Neural cell (in vitro differentiated cells): ENCODE results near the gene PLXNA2. TPM values are rescaled to one million over a fixed set of nuclear protein-coding genes. Genes with fewer than 3 reads are reported as not detected.

Experiments
- H2AFZ ChIP-seq: fragments of 200-600, 300-800 bp; sonication (generic), shearing (Covaris generic); 2 replicates; pipeline ENCODE4 v1.6.0; 2014; ENCODE audit warnings: low read depth, mild to moderate bottlenecking, antibody characterized with exemption, low read length, moderate library complexity
- H3F3A ChIP-seq: fragments of 200-600 bp; shearing (Covaris generic); 2 replicates; pipeline ENCODE4 v1.6.1; 2016; ENCODE audit warnings: mild to moderate bottlenecking, moderate library complexity, mixed read lengths, antibody characterized with exemption, low read length; ENCODE audit not compliant: insufficient read depth, poor library complexity, severe bottlenecking
- H3K27ac ChIP-seq: fragments of 200-600, 300-800 bp; sonication (generic), shearing (Covaris generic); 2 replicates; pipeline ENCODE4 v1.5.1; 2014; ENCODE audit warnings: mild to moderate bottlenecking, low read length, moderate library complexity
- H3K27me3 ChIP-seq: fragments of 300-800, 200-600 bp; sonication (generic), shearing (Covaris generic); 2 replicates; pipeline ENCODE4 v1.6.0; 2014; ENCODE audit warnings: mild to moderate bottlenecking, low read depth, low read length, moderate library complexity; ENCODE audit not compliant: insufficient read depth
- H3K36me3 ChIP-seq: fragments of 300-800, 200-600 bp; sonication (generic), shearing (Covaris generic); 2 replicates; pipeline ENCODE4 v1.5.1; 2014; ENCODE audit warnings: mild to moderate bottlenecking, antibody characterized with exemption, low read length, moderate library complexity; ENCODE audit not compliant: insufficient read depth
- H3K4me2 ChIP-seq: fragments of 300-800, 200-600 bp; sonication (generic), shearing (Covaris generic); 2 replicates; pipeline ENCODE4 v1.6.0; 2014; ENCODE audit warnings: mild to moderate bottlenecking, low read length
- H3K4me3 ChIP-seq: fragments of 300-800, 200-600 bp; sonication (generic), shearing (Covaris generic); 2 replicates; pipeline ENCODE4 v1.5.1; 2014; ENCODE audit warnings: mild to moderate bottlenecking, low read length, moderate library complexity
- H3K79me2 ChIP-seq: fragments of 200-600 bp; shearing (Covaris generic); replicated peaks from 2 replicates; pipeline ENCODE4 v1.6.0; 2014; ENCODE audit warnings: mild to moderate bottlenecking, low read length, moderate library complexity; ENCODE audit not compliant: insufficient read depth
- H3K9ac ChIP-seq: fragments of 300-800, 200-600 bp; sonication (generic), shearing (Covaris generic); 2 replicates; pipeline ENCODE4 v1.6.1; 2016; ENCODE audit warnings: mild to moderate bottlenecking, low read length, mixed read lengths
- H3K9me2 ChIP-seq: fragments of 200-600 bp; shearing (Covaris generic); 2 replicates; pipeline ENCODE4 v1.6.1; 2016; ENCODE audit warnings: mild to moderate bottlenecking, low read length, mixed read lengths; ENCODE audit not compliant: insufficient read depth
- H3K9me3 ChIP-seq: fragments of 200-600, 300-800 bp; sonication (generic), shearing (Covaris generic); 2 replicates; pipeline ENCODE4 v1.6.1; 2016; ENCODE audit warnings: mild to moderate bottlenecking, mixed run types, low read length, moderate library complexity, mixed read lengths
- H4K20me1 ChIP-seq: fragments of 200-600 bp; shearing (Covaris generic); 2 replicates; pipeline ENCODE4 v1.6.1; 2016; ENCODE audit warnings: mild to moderate bottlenecking, mixed run types; ENCODE audit not compliant: insufficient read depth
- EP300 ChIP-seq: fragments of 450-650 bp; conservative IDR thresholded peaks from 2 replicates; pipeline ENCODE4 v1.6.1; 2014; ENCODE audit warnings: antibody characterized with exemption, mild to moderate bottlenecking, moderate library complexity; ENCODE audit not compliant: poor library complexity, severe bottlenecking
- EZH2 ChIP-seq: fragments of 200-600, 300-800 bp; shearing (Covaris generic), sonication (generic); IDR thresholded peaks from 2 replicates; pipeline ENCODE4 v1.6.1; 2014; ENCODE audit warnings: antibody characterized with exemption, low read length, borderline replicate concordance, mild to moderate bottlenecking; ENCODE audit not compliant: insufficient read depth, poor library complexity, severe bottlenecking
- MXI1 ChIP-seq: fragments of 450-650 bp; conservative IDR thresholded peaks from 2 replicates; pipeline ENCODE4 v1.6.1; 2014; ENCODE audit warnings: antibody characterized with exemption, mild to moderate bottlenecking; ENCODE audit not compliant: poor library complexity, severe bottlenecking
- POLR2AphosphoS5 ChIP-seq: IDR thresholded peaks from 2 replicates; pipeline ENCODE4 v1.6.1; 2012
- RAD21 ChIP-seq: fragments of 450-650 bp; conservative IDR thresholded peaks from 2 replicates; pipeline ENCODE4 v1.6.1; 2014; ENCODE audit warnings: antibody characterized with exemption, mild to moderate bottlenecking, moderate library complexity
- SMC3 ChIP-seq: fragments of 450-650 bp; conservative IDR thresholded peaks from 2 replicates; pipeline ENCODE4 v1.6.1; 2014; ENCODE audit warnings: antibody characterized with exemption, mild to moderate bottlenecking, moderate library complexity; ENCODE audit not compliant: poor library complexity
- TAF1 ChIP-seq: IDR thresholded peaks from 2 replicates; pipeline ENCODE4 v1.6.1; 2012; ENCODE audit warnings: low read depth
- polyA plus RNA-seq: library from polyadenylated mRNA; depleted of rRNA; stranded (reverse); fragments of >200 nt; gene quantifications from 2 replicates; pipeline ENCODE4 v1.2.3, GENCODE V29; 2014
- TF ChIP-seq, protein P1 (sequence below): IDR thresholded peaks from 2 replicates; pipeline ENCODE4 v1.6.1; 2012; ENCODE audit warnings: borderline replicate concordance
- TF ChIP-seq, protein P2 (sequence below): fragments of 450-650 bp; IDR thresholded peaks from 2 replicates; pipeline ENCODE4 v1.5.1; 2014; ENCODE audit warnings: antibody characterized with exemption, mild to moderate bottlenecking, moderate library complexity; ENCODE audit not compliant: poor library complexity, severe bottlenecking

Gene PLXNA2
- polyA plus RNA-seq, 1 donor from 2014 or later, result 30.6 TPM

DNA sequence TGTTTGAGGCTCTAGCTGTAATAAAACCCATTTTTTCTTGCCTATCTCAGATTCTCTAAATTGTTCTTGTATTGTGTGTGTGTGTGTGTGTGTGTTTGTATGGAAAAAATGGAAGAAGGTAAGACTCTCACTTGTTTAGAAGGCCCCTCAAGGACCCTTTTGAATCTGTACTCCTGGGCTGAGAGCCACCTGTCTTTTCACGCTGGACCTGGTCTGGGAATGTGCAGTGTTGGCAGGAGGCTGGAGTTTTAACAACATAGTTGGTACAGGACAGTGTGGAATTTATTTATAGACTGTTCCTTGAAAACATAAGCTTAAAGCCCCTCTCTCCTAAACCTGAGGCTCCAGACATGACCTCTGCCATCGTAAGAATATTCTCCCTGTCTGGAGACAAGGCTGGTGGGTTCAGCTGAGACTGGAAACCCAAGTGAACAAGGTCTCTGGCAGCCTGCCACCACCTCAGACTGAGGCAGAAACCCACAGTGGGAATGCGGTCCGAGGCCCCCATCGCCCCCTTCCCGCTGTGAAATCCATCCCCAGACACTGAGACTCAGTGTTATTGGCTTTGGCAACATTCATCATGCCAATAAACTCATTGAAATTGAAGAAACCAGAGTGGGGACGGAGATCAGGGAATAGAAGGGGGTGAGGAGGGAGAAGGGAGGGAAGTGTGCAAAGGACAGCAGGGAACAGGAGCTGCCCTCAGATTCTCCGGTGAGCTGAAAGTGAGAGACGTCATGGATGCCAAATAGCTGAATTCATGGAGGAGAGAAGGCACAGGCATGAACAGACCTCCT is 24.6 kb upstream of the PLXNA2 start:
- Histone ChIP-seq H3K36me3 (no peaks in the 10 kb centered on the region), H3F3A (peaks cover 13% of the 10 kb centered on the region), H3K79me2 (no peaks in the 10 kb centered on the region), H3K4me2 (peak overlapping the region; percentile 32), H3K27ac (peak overlapping the region; percentile 91), H2AFZ (no peak overlapping the region), H3K9ac (peak overlapping the region; percentile 60), H3K4me3 (peak overlapping the region; percentile 53), H4K20me1 (no peaks in the 10 kb centered on the region), H3K27me3 (no peaks in the 10 kb centered on the region), H3K9me3 (no peaks in the 10 kb centered on the region), H3K9me2 (no peaks in the 10 kb centered on the region)
- TF ChIP-seq, protein P1, sequence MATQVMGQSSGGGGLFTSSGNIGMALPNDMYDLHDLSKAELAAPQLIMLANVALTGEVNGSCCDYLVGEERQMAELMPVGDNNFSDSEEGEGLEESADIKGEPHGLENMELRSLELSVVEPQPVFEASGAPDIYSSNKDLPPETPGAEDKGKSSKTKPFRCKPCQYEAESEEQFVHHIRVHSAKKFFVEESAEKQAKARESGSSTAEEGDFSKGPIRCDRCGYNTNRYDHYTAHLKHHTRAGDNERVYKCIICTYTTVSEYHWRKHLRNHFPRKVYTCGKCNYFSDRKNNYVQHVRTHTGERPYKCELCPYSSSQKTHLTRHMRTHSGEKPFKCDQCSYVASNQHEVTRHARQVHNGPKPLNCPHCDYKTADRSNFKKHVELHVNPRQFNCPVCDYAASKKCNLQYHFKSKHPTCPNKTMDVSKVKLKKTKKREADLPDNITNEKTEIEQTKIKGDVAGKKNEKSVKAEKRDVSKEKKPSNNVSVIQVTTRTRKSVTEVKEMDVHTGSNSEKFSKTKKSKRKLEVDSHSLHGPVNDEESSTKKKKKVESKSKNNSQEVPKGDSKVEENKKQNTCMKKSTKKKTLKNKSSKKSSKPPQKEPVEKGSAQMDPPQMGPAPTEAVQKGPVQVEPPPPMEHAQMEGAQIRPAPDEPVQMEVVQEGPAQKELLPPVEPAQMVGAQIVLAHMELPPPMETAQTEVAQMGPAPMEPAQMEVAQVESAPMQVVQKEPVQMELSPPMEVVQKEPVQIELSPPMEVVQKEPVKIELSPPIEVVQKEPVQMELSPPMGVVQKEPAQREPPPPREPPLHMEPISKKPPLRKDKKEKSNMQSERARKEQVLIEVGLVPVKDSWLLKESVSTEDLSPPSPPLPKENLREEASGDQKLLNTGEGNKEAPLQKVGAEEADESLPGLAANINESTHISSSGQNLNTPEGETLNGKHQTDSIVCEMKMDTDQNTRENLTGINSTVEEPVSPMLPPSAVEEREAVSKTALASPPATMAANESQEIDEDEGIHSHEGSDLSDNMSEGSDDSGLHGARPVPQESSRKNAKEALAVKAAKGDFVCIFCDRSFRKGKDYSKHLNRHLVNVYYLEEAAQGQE, result no peak
- TF ChIP-seq MXI1 (no peak), POLR2AphosphoS5 (no peak), SMC3 (no peak), EZH2 (no peak), TAF1 (no peak)

DNA sequence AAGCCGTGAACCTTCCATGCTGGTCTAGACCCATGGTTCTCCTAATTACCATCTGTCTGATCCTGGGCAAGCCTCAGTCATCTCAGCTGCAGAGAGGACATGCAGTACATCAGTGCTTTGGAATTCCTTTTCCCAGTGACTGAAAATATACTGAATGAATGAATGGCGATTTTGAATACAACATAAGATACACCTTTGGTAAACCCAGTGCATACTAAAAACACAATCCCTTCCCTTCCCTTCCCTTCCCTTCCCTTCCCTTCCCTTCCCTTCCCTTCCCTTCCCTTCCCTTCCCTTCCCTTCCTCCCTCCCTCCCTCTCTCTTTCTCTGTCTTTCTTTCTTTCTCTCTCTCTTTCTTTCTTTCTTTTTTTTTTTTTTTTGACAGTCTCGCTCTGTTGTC is 21.3 kb upstream of the PLXNA2 start:
- Histone ChIP-seq H3K36me3 (no peaks in the 10 kb centered on the region), H2AFZ (no peak overlapping the region), H3K27ac (no peak overlapping the region), H3K27me3 (no peaks in the 10 kb centered on the region), H3K9me2 (no peaks in the 10 kb centered on the region), H3K4me3 (no peak overlapping the region), H3K9ac (no peak overlapping the region), H3K79me2 (no peaks in the 10 kb centered on the region), H3K9me3 (no peaks in the 10 kb centered on the region), H3K4me2 (no peak overlapping the region), H3F3A (peaks cover 13% of the 10 kb centered on the region), H4K20me1 (no peaks in the 10 kb centered on the region)
- TF ChIP-seq SMC3 (no peak), MXI1 (no peak), RAD21 (no peak), EP300 (no peak), EZH2 (no peak), TAF1 (no peak), POLR2AphosphoS5 (no peak)
- TF ChIP-seq, protein P1, result no peak
- TF ChIP-seq, protein P2, sequence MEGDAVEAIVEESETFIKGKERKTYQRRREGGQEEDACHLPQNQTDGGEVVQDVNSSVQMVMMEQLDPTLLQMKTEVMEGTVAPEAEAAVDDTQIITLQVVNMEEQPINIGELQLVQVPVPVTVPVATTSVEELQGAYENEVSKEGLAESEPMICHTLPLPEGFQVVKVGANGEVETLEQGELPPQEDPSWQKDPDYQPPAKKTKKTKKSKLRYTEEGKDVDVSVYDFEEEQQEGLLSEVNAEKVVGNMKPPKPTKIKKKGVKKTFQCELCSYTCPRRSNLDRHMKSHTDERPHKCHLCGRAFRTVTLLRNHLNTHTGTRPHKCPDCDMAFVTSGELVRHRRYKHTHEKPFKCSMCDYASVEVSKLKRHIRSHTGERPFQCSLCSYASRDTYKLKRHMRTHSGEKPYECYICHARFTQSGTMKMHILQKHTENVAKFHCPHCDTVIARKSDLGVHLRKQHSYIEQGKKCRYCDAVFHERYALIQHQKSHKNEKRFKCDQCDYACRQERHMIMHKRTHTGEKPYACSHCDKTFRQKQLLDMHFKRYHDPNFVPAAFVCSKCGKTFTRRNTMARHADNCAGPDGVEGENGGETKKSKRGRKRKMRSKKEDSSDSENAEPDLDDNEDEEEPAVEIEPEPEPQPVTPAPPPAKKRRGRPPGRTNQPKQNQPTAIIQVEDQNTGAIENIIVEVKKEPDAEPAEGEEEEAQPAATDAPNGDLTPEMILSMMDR, result no peak
